Activated CD8-positive, alpha-beta T cell treated with anti-CD3 and anti-CD28 coated beads for 36 hours (primary cell): Measurements from ENCODE around the gene ELMOD3. TPM values are rescaled to one million over a fixed set of nuclear protein-coding genes. Genes with fewer than 3 reads are reported as not detected.
"Not testable (repeated sequence)": the region's sequence is repeated elsewhere in the genome, so short reads cannot be mapped to it uniquely, and the experiment has no call there.

ENCODE experiments used
- ATAC-seq: fragments of 200-7000 bp; cut with Tn5 transposase; one replicate; pipeline ENCODE4 v1.10.0; 2021; ENCODE audit warnings: mild to moderate bottlenecking, moderate library complexity
- CTCF ChIA-PET: fragments of 350-600 bp; sonication (Branson Sonifier 250); formaldehyde crosslinking; loops from one replicate; lab custom pipeline; 2021; ENCODE audit warnings: antibody characterized with exemption; lab: Charles Lee
- POLR2A ChIA-PET: fragments of 350-600 bp; sonication (Branson Sonifier 250); formaldehyde crosslinking; loops from one replicate; lab custom pipeline; 2021; ENCODE audit warnings: antibody characterized with exemption; lab: Charles Lee
- DNase-seq: peaks from one replicate; pipeline ENCODE4 v3.0.0-alpha.2; 2020
- H3K27ac Mint-ChIP-seq: one replicate; pipeline ENCODE4 v1.8.0; 2021; ENCODE audit warnings: mild to moderate bottlenecking, mixed read lengths
- H3K27me3 Mint-ChIP-seq: one replicate; pipeline ENCODE4 v1.8.0; 2021; ENCODE audit warnings: mixed read lengths
- H3K36me3 Mint-ChIP-seq: one replicate; pipeline ENCODE4 v1.8.0; 2021; ENCODE audit warnings: low read depth, mixed read lengths
- H3K4me1 Mint-ChIP-seq: one replicate; pipeline ENCODE4 v1.8.0; 2021; ENCODE audit warnings: low read depth, mixed read lengths
- H3K4me3 Mint-ChIP-seq: one replicate; pipeline ENCODE4 v1.8.0; 2021; ENCODE audit warnings: mild to moderate bottlenecking, moderate library complexity, mixed read lengths
- H3K9me3 Mint-ChIP-seq: one replicate; pipeline ENCODE4 v1.8.0; 2021; ENCODE audit warnings: mixed read lengths
- CTCF ChIP-seq: fragments of 200-600 bp; IDR thresholded peaks from one replicate; pipeline ENCODE4 v1.8.0; 2022; ENCODE audit warnings: antibody characterized with exemption, mild to moderate bottlenecking
- intact Hi-C: fragments of 100-400 bp; cut with micrococcal nuclease; formaldehyde crosslinking; loops from one replicate; pipeline ENCODE4 v1.10.0; 2022
- total RNA-seq, 2 experiments: library from RNA; stranded (reverse); gene quantifications; one replicate each; pipeline ENCODE4 v1.2.3, GENCODE V29; 2021

The ELMOD3 gene
- total RNA-seq, 2 experiments from 2014 or later = 11.8 to 13.0 TPM

- Mint-ChIP-seq H3K27me3 (no peaks in the 10 kb centered on the region), H3K4me3 (peak overlapping the region; percentile 45), H3K4me1 (peaks cover 44% of the 10 kb centered on the region), H3K36me3 (no peaks in the 10 kb centered on the region), H3K9me3 (no peaks in the 10 kb centered on the region), H3K27ac (no peak overlapping the region)
- POLR2A ChIA-PET = interaction anchor here (1.2 to 15.2 kb wide), 2 partner anchors 83 to 134 kb away, joined by 3 to 331 read pairs; partner anchors contain the start of genes MAT2A and TGOLN2
- ATAC-seq (no peak), DNase-seq (peak; percentile 29)
- CTCF ChIA-PET = interaction anchor here (1.0 kb wide), 1 partner anchor 9 kb away, joined by 4 read pairs; no protein-coding TSS in a partner anchor
- intact Hi-C loops = no loop called here
- TF ChIP-seq CTCF = no peak
These were observed 56.2 kb downstream of the ELMOD3 start for GRCh38 chr2:85410584-85411404.

GRCh38 chr2:85411405-85411748 lies 56.8 kb downstream of the ELMOD3 start:
- no peaks in the 10 kb centered on the region for H3K9me3 Mint-ChIP-seq
- no peaks in the 10 kb centered on the region for H3K36me3 Mint-ChIP-seq
- POLR2A ChIA-PET = interaction anchor here (1.2 to 15.2 kb wide), 2 partner anchors 83 to 133 kb away, joined by 3 to 331 read pairs; partner anchors contain the start of genes MAT2A and TGOLN2
- CTCF ChIA-PET = interaction anchor here (1.0 kb wide), 1 partner anchor 9 kb away, joined by 4 read pairs; no protein-coding TSS in a partner anchor
- no peak for ATAC-seq
- H3K4me3 Mint-ChIP-seq = no peak overlapping the region
- intact Hi-C loops = no loop called here
- H3K4me1 Mint-ChIP-seq = peaks cover 39% of the 10 kb centered on the region
- no peak for DNase-seq
- no peak overlapping the region for H3K27ac Mint-ChIP-seq
- H3K27me3 Mint-ChIP-seq = no peaks in the 10 kb centered on the region
- no peak for TF ChIP-seq CTCF

GRCh38 chr2:85413592-85414420 lies 59.2 kb downstream of the ELMOD3 start:
- no peak for TF ChIP-seq CTCF
- DNase-seq = peak; percentile 69
- H3K27me3 Mint-ChIP-seq = no peaks in the 10 kb centered on the region
- no peak overlapping the region for H3K27ac Mint-ChIP-seq
- intact Hi-C loops = no loop called here
- ChIA-PET POLR2A (interaction anchor here (0.7 to 15.2 kb wide), 2 partner anchors 8 to 131 kb away, joined by 3 to 331 read pairs; partner anchors contain the start of gene MAT2A), CTCF (interaction anchor here (0.7 to 4.8 kb wide), 4 partner anchors 8 to 143 kb away, joined by 3 to 18 read pairs (median 4); no protein-coding TSS in a partner anchor)
- no peaks in the 10 kb centered on the region for H3K9me3 Mint-ChIP-seq
- peak; percentile 44 for ATAC-seq
- no peaks in the 10 kb centered on the region for H3K36me3 Mint-ChIP-seq
- peaks cover 37% of the 10 kb centered on the region for H3K4me1 Mint-ChIP-seq
- peak overlapping the region; percentile 71 for H3K4me3 Mint-ChIP-seq

- H3K27ac Mint-ChIP-seq, H3K4me3 Mint-ChIP-seq, ATAC-seq, H3K36me3 Mint-ChIP-seq, DNase-seq, H3K9me3 Mint-ChIP-seq, intact Hi-C loops, H3K27me3 Mint-ChIP-seq: not testable (repeated sequence)
- peaks cover 33% of the 10 kb centered on the region for H3K4me1 Mint-ChIP-seq
- CTCF ChIA-PET = interaction anchor here (0.7 to 4.8 kb wide), 2 partner anchors 137 to 142 kb away, joined by 3 to 18 read pairs; no protein-coding TSS in a partner anchor
- POLR2A ChIA-PET = interaction anchor here (0.7 to 15.2 kb wide), 3 partner anchors 9 to 130 kb away, joined by 3 to 331 read pairs (median 3); partner anchors contain the start of genes MAT2A and TGOLN2
These were observed 59.8 kb downstream of the ELMOD3 start for GRCh38 chr2:85414421-85414759.
